ENCODE results near the gene CDH16.

GRCh38 chr16:66911112-66911511 lies 7.6 kb downstream of the CDH16 start:
- TF ChIP-seq CTCF (conservative IDR thresholded peaks at IDR 0.05) (no peak), ZFX (IDR thresholded peaks at IDR 0.05) (no peak)
